Stomach (tissue), 4 donors: ENCODE results near the gene CDCA4.

Experiments used
- CTCF ChIP-seq, 7 experiments: fragments of 450-650 bp in 4 of 7; fragments of 200-600 bp in 3 of 7; sonication (generic) in 3 of 7; IDR thresholded peaks; one replicate each; pipeline ENCODE4 v1.5.1; 2016 to 2019; ENCODE audit warnings: antibody characterized with exemption in 7 of 7, control low read depth in 2 of 7, mild to moderate bottlenecking in 1 of 7
- EP300 ChIP-seq: sonication (generic); formaldehyde crosslinking; IDR thresholded peaks from one replicate; pipeline ENCODE4 v1.6.1; 2017; ENCODE audit warnings: antibody characterized with exemption
- POLR2A ChIP-seq, 4 donors: fragments of 450-650 bp; IDR thresholded peaks; one replicate each; pipeline ENCODE4 v1.6.1; 2016; ENCODE audit warnings: antibody characterized with exemption in 4 of 4, control low read depth in 2 of 4, mild to moderate bottlenecking in 1 of 4, moderate library complexity in 1 of 4
- POLR2AphosphoS5 ChIP-seq, 3 donors: sonication (generic); formaldehyde crosslinking; IDR thresholded peaks; one replicate each; pipeline ENCODE4 v1.6.1; 2016; ENCODE audit warnings: antibody characterized with exemption in 3 of 3

GRCh38 chr14:105041841-105042765 lies 21.2 kb upstream of the CDCA4 start:
- TF ChIP-seq CTCF (IDR thresholded peaks at IDR 0.05) (no peak), POLR2AphosphoS5 (IDR thresholded peaks at IDR 0.05) (no peak), POLR2A (IDR thresholded peaks at IDR 0.05) (no peak), EP300 (no peak)
